DMS79 (cell line): Measurements from ENCODE around the gene CGN.

ENCODE experiments used
- DNase-seq: peaks from one replicate; lab custom pipeline; 2025; lab: John Stamatoyannopoulos, UW

The CGN gene

DNA sequence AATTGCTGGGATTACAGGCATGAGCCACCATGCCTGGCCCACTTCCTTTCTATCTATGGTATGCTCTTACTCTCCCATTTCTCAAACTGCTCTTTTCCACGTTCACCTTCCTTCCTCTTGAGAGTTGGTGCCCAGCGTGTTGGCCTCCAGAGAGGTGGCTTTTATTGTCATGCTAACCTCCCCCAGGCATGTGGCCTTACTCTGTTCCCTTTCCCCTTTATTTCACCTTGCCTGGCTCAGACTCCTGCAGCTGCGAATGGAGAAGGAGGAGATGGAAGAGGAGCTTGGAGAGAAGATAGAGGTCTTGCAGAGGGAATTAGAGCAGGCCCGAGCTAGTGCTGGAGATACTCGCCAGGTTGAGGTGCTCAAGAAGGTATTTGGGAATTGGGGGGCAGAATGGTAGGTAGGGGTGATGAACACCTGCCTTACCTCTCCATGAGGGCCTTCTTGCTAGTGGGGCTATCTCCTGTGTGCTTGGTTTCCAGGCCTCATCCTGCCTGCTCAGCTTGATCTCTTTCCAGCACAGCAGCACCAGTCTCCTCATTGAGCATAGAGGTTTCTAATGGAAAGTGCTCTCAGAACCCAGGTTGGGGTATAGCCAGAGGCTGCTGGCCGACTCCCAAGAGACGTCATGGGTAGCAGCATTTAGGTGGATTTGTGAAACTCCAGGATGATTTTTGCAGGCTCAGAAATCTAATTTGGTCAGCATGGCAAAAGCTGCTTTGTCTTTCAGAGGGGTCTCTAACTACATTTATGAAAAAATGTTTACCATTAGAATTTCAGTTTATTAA is 15.7 kb downstream of the CGN start:
- DNase-seq, result no peak

DNA sequence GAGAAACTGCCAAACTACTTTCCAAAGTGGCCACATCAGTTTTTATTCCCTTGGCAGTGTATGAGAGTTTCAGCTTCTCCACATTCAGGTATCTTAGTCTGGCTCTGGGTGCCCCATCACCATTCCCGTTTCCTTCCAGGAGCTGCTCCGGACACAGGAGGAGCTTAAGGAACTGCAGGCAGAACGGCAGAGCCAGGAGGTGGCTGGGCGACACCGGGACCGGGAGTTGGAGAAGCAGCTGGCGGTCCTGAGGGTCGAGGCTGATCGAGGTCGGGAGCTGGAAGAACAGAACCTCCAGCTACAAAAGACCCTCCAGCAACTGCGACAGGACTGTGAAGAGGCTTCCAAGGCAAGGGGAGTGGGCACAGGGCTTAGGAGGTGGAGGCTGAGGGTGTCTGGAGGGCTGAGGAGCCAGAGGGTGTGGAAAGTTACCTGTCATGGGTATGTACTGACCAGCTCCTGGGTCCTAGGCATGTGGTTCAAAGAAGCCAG is 18.1 kb downstream of the CGN start:
- DNase-seq, result no peak

DNA sequence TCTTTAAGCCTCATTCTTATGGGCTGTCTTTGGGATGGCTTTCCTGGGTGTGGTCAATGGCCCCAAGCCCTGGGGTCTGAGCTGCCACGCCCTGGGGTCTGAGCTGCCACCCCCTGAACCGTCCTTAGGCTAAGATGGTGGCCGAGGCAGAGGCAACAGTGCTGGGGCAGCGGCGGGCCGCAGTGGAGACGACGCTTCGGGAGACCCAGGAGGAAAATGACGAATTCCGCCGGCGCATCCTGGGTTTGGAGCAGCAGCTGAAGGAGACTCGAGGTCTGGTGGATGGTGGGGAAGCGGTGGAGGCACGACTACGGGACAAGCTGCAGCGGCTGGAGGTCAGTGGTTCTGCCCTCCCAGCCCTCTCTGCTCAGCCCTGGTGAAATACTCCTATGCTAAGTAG is 18.6 kb downstream of the CGN start:
- DNase-seq, result no peak

DNA sequence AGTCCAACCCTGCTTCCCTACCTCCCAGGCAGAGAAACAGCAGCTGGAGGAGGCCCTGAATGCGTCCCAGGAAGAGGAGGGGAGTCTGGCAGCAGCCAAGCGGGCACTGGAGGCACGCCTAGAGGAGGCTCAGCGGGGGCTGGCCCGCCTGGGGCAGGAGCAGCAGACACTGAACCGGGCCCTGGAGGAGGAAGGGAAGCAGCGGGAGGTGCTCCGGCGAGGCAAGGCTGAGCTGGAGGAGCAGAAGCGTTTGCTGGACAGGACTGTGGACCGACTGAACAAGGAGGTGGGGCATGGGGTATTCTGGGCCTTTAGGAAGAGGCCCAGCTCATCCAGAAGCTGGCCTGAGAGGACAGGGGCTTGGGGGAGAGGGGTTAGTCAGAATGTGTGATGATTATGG is 19.3 kb downstream of the CGN start:
- DNase-seq, result no peak

- no peak for DNase-seq
These were observed 22.7 kb downstream of the CGN start for GRCh38 chr1:151533870-151534269.

- no peak for DNase-seq
These were observed 23.6 kb downstream of the CGN start for GRCh38 chr1:151534662-151535278.

DNA sequence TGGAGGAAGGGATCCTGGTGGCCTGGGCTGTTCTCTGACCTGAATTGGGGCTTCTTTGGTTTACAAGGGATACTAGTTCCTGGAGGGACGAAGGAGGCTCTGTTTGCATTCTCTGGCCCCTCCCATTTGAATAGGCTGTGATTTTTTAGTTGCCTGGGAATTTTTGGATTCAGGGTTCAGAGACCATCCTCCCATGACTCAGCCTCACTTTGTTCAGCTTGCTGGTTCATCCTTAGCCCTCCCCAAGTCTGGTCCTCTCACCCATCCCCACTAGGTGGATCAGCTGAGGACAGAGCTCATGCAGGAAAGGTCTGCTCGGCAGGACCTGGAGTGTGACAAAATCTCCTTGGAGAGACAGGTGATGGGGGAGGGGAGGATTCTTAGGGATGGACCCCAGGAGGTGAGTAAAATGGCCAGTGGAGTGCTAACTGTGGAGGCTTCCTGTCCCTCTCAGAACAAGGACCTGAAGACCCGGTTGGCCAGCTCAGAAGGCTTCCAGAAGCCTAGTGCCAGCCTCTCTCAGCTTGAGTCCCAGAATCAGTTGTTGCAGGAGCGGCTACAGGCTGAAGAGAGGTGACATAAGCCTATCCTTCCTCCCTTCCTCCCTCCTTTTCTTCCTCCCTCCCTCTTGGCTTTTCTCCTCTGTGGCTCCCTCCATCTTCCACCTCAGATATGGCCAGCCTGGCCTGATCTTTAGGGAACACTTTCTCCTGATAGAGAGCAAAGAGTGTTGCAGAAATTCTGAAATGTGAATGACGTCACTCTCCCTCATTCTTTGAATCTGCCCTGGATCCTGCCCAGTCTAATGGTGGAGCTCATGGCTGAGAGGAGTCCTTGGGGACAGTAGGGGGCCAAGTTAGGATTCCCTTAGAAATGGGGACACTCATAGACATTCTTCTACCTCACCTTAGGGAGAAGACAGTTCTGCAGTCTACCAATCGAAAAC is 24.4 kb downstream of the CGN start:
- no peak for DNase-seq

DNA sequence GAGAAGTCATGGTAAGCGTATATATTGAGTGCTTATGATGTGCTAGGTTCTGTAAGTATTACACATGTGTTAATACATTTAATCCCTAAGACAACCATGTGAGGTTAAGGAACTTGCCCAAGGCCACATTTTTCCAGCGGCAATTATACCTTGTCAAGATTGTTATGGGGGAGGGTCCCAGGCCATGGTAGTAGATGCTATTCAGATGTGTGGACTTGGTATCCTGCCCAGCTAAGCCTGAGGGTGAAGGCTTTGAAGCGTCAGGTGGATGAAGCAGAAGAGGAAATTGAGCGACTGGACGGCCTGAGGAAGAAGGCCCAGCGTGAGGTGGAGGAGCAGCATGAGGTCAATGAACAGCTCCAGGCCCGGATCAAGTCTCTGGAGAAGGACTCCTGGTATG is 25.3 kb downstream of the CGN start:
- no peak for DNase-seq

DNA sequence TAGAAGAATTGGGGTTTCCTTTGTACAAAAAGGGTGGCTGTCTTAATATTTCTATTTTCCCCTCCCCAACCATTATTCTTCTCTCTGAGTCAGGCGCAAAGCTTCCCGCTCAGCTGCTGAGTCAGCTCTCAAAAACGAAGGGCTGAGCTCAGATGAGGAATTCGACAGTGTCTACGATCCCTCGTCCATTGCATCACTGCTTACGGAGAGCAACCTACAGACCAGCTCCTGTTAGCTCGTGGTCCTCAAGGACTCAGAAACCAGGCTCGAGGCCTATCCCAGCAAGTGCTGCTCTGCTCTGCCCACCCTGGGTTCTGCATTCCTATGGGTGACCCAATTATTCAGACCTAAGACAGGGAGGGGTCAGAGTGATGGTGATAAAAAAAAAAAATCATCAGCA is 25.9 kb downstream of the CGN start:
- no peak for DNase-seq

- peak; percentile 99 for DNase-seq
These were observed 28.3 kb downstream of the CGN start for GRCh38 chr1:151539321-151540020.

DNA sequence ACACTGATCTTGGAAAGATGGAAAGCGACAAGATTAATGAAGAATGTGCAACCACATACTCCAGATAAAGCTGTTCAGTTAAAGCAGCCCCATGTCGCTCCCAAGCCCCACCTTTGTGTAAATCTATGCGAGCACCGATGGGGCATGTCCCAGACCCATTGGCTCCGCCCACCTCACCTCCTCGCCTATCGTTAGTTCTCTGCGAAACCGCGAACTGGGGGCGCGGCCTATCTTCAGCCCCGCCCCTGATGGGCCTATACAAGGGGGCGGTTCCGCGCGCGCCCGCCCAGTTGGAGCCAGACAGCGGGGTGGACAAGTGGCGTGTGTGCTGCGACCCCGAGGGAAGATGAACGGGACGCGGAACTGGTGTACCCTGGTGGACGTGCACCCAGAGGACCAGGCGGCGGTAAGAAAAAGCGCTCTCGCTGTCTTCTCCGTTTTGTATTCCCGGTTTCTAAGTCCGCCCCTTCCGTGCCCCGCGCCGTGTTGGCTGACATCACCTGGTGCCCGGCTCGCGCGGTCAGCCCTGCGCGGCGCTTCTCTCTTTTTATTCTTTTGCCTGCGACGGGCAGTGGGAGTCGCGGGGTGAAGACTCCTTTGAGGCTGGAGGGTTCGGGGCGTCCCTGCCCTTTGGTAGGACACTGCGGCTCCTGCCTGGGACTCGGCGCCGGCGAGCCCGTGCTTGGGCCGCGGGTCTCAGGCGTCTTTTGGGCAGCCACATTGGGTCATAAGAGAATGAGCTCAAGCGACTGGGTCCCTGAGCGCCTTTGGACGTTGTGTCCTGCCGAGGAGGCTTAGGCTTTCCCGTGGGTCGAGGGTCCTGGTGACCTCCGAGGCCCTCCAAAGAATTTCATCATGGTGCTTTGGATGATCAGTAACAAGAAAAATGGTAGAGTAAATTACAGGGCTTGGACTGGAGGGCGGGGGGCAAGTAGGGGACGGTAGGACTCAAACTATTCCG is 29.1 kb downstream of the CGN start, which contains the start of gene TUFT1:
TSS of gene TUFT1 (plus strand) at position 289 of the 961 bp plus-strand sequence. CDS start at position 347, 58 bp downstream.
- peak; percentile 91 for DNase-seq

GRCh38 chr1:151540982-151541377 is 29.8 kb downstream of the CGN start:
- DNase-seq, result no peak

GRCh38 chr1:151541752-151542151 is 30.6 kb downstream of the CGN start:
- no peak for DNase-seq

DNA sequence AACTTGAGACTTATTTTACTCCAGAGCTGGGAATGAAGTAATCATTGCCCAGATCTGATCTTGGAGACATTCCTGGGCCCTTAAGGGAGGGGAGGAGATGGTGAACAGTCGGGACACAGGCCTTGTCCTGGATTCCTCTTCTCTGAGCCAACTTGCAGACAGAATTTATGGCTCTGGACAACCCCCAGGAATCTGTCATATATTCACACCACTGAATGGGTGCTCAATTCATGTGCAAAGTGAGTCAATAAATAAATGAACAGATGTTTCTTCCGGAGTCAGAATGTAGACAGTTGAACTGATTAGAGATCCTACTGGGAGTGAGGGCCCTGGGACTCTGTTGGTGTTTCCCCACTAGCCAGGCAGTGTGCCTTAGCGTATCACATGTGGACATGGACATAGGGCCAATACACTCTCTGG is 31.5 kb downstream of the CGN start:
- DNase-seq, result no peak

- no peak for DNase-seq
These were observed 34.4 kb downstream of the CGN start for GRCh38 chr1:151545542-151545941.

- DNase-seq, result no peak
These were observed 35.1 kb downstream of the CGN start for GRCh38 chr1:151546011-151546925.

DNA sequence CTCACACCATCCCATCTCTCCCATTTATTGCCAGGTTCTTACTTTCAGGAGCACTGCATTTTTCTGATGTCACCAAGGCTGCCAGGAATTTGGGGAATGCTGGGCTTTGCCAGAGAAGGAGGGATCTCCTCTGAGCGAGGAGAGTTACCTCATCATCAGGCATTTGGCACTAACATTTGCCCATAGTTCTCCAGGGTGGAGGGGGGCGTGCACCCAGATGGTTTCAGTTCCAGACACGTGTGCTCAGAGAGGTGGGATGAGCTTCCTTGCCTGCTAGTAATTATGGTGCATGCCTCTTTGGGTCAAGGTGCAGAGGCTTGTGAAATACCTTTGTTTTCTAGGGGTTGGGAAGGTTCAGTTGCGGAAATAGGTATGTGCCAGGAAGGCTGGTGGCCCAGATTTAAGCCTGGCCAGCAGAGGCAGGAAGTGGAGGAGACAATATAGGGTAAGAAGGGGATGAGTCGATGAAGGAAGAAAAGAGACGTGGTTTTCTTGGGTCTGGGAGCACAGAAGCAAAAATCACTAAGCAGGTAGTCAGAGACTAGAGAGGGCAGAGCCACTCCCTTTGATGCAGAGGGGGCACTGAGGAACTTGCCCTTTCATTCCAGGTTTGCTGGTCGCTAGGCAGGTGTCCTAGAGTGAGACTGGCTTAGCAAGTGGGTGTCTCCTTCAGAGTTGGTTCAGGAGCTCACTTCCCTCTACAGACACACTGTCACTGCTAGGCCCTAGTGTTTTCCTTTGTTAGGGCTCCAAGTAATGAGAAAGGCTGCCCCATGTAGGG is 36.1 kb downstream of the CGN start:
- DNase-seq, result no peak

GRCh38 chr1:151547900-151548230 is 36.7 kb downstream of the CGN start:
- no peak for DNase-seq

- no peak for DNase-seq
These were observed 38.0 kb downstream of the CGN start for GRCh38 chr1:151549199-151549598.
